HG03521 (cell line): ENCODE measurements around the gene SAV1.

ENCODE experiments used
- ATAC-seq: cut with Tn5 transposase; IDR thresholded peaks from one replicate; pipeline ENCODE4 v1.9.1; 2021; ENCODE audit warnings: mild to moderate bottlenecking, moderate library complexity; ENCODE audit not compliant: unreplicated experiment

SAV1 gene

GRCh38 chr14:50610465-50610864 lies 57.6 kb downstream of the SAV1 start:
- ATAC-seq: no peak

GRCh38 chr14:50608302-50608851 lies 59.7 kb downstream of the SAV1 start:
- ATAC-seq: no peak

- ATAC-seq: no peak
Measured at GRCh38 chr14:50607761-50608160, 60.3 kb downstream of the SAV1 start.

GRCh38 chr14:50607181-50607580 lies 60.9 kb downstream of the SAV1 start:
- ATAC-seq: no peak

GRCh38 chr14:50606468-50606867 lies 61.6 kb downstream of the SAV1 start:
- ATAC-seq: no peak

- no peak for ATAC-seq
Measured at GRCh38 chr14:50605766-50606165, 62.3 kb downstream of the SAV1 start.

GRCh38 chr14:50603565-50603964 lies 64.5 kb downstream of the SAV1 start:
- ATAC-seq: no peak

GRCh38 chr14:50602035-50602434 lies 66.1 kb downstream of the SAV1 start:
- ATAC-seq: no peak

- ATAC-seq: no peak
Measured at GRCh38 chr14:50601394-50601793, 66.7 kb downstream of the SAV1 start.

GRCh38 chr14:50600849-50601248 lies 67.3 kb downstream of the SAV1 start:
- no peak for ATAC-seq

- ATAC-seq: no peak
Measured at GRCh38 chr14:50599700-50600444, 68.2 kb downstream of the SAV1 start.

GRCh38 chr14:50598765-50599164 lies 69.3 kb downstream of the SAV1 start:
- ATAC-seq: no peak

- no peak for ATAC-seq
Measured at GRCh38 chr14:50594577-50595316, 73.4 kb downstream of the SAV1 start.

GRCh38 chr14:50590464-50590863 lies 77.6 kb downstream of the SAV1 start:
- no peak for ATAC-seq
